NCI-H1436 treated with DMSO at 0.1 percent for 48 hours (cell line): ENCODE results near the gene DENND4B.

Source experiments
- DNase-seq: peaks from one replicate; lab custom pipeline; 2025; lab: John Stamatoyannopoulos, UW

DENND4B gene

GRCh38 chr1:153945795-153946621 is 510 bp downstream of the DENND4B start:
- no peak for DNase-seq

- no peak for DNase-seq
Measured at GRCh38 chr1:153945131-153945794, 1.3 kb downstream of the DENND4B start.

- DNase-seq = no peak
Measured at GRCh38 chr1:153944827-153945117, 1.7 kb downstream of the DENND4B start.

GRCh38 chr1:153944005-153944826 is 2.3 kb downstream of the DENND4B start:
- DNase-seq = no peak

- no peak for DNase-seq
Measured at GRCh38 chr1:153942766-153943549, 3.6 kb downstream of the DENND4B start.

- DNase-seq = no peak
Measured at GRCh38 chr1:153941826-153942725, 4.4 kb downstream of the DENND4B start.

GRCh38 chr1:153940756-153941155 is 5.8 kb downstream of the DENND4B start:
- no peak for DNase-seq

GRCh38 chr1:153939476-153939875 is 7.0 kb downstream of the DENND4B start:
- no peak for DNase-seq

- DNase-seq = no peak
Measured at GRCh38 chr1:153938996-153939395, 7.5 kb downstream of the DENND4B start.

GRCh38 chr1:153937331-153937730 is 9.2 kb downstream of the DENND4B start:
- no peak for DNase-seq

GRCh38 chr1:153936011-153936802 is 10.3 kb downstream of the DENND4B start:
- no peak for DNase-seq

- DNase-seq = no peak
Measured at GRCh38 chr1:153934746-153935145, 11.8 kb downstream of the DENND4B start.

GRCh38 chr1:153933955-153934354 is 12.6 kb downstream of the DENND4B start:
- no peak for DNase-seq

GRCh38 chr1:153933430-153933829 is 13.1 kb downstream of the DENND4B start:
- no peak for DNase-seq

GRCh38 chr1:153932156-153933131 is 14.1 kb downstream of the DENND4B start:
- no peak for DNase-seq

- no peak for DNase-seq
Measured at GRCh38 chr1:153929981-153930948, 16.3 kb downstream of the DENND4B start.

- DNase-seq = no peak
Measured at GRCh38 chr1:153929426-153929825, 17.1 kb downstream of the DENND4B start.
